SK-N-SH treated with all-trans-retinoic acid at 6 μM for 48 hours (cell line): ENCODE data around the gene LRFN2.

Experiments used
- GLIS3 ChIP-seq: fragments of 250-450 bp; sonication (Bioruptor Pico); IDR thresholded peaks from 2 replicates; pipeline ENCODE4 v1.5.0; 2020; ENCODE audit warnings: mild to moderate bottlenecking, moderate library complexity
- PATZ1 ChIP-seq: fragments of 250-450 bp; sonication (Bioruptor Pico); IDR thresholded peaks from 2 replicates; pipeline ENCODE4 v1.8.0; 2020; ENCODE audit warnings: mild to moderate bottlenecking, moderate library complexity, borderline replicate concordance
- POU6F1 ChIP-seq: fragments of 250-450 bp; sonication (Bioruptor Pico); IDR thresholded peaks from 2 replicates; pipeline ENCODE4 v1.8.0; 2021; ENCODE audit warnings: low read depth, mild to moderate bottlenecking, moderate library complexity, borderline replicate concordance
- SNAI2 ChIP-seq: fragments of 250-450 bp; sonication (Bioruptor Pico); IDR thresholded peaks from 2 replicates; pipeline ENCODE4 v1.5.0; 2020; ENCODE audit warnings: mild to moderate bottlenecking, moderate library complexity
- TOX ChIP-seq: fragments of 250-450 bp; sonication (Bioruptor Pico); IDR thresholded peaks from 2 replicates; pipeline ENCODE4 v1.8.0; 2021; ENCODE audit warnings: mild to moderate bottlenecking, moderate library complexity, borderline replicate concordance
- ZNF8 ChIP-seq: fragments of 450-650 bp; formaldehyde crosslinking; IDR thresholded peaks from 2 replicates; pipeline ENCODE4 v1.5.0; 2020; ENCODE audit warnings: mild to moderate bottlenecking, moderate library complexity

- TF ChIP-seq SNAI2 (no peak), GLIS3 (no peak), POU6F1 (CRISPR knock-in tag) (no peak), ZNF8 (CRISPR knock-in tag) (no peak), TOX (no peak), PATZ1 (no peak)
Observed at GRCh38 chr6:40620574-40621240, 33.5 kb upstream of the LRFN2 start.
